Measurements from ENCODE around the gene KLHDC7B. TPM values are rescaled to one million over a fixed set of nuclear protein-coding genes. Genes with fewer than 3 reads are reported as not detected.
A peak's percentile ranks its signal among the peaks of the same experiment; 100 is the strongest.

Gene KLHDC7B
- total and polyA plus RNA-seq, 2 of the 13 experiments (the other 11 are each of a cell fraction or from before 2014, with no cell fraction given) = 0.11 TPM; not detected in 1

DNA sequence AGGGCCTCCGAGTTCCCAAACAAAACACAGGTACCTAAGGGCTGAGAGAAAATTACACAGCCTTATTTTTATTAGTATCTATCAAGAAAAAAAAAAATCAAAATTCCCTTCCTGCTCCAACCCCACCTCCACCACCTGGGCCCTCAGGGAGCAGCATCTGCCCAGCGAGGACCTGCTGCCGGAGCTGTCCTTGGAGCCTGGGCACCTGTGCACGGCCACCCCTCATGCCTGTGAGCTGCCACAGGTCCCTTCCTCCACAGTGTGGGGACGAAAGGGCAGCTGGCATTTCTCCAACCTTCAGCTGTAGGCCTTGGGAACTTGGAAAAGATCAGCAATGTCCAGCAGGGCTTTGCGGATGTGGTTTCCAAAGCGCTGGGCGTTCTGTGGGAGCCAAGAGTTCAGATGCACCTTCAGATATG lies 23.4 kb downstream of the KLHDC7B start (continued):
- TF ChIP-seq, protein P1, sequence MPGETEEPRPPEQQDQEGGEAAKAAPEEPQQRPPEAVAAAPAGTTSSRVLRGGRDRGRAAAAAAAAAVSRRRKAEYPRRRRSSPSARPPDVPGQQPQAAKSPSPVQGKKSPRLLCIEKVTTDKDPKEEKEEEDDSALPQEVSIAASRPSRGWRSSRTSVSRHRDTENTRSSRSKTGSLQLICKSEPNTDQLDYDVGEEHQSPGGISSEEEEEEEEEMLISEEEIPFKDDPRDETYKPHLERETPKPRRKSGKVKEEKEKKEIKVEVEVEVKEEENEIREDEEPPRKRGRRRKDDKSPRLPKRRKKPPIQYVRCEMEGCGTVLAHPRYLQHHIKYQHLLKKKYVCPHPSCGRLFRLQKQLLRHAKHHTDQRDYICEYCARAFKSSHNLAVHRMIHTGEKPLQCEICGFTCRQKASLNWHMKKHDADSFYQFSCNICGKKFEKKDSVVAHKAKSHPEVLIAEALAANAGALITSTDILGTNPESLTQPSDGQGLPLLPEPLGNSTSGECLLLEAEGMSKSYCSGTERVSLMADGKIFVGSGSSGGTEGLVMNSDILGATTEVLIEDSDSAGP (CRISPR knock-in tag; IDR thresholded peaks at IDR 0.05; ENCODE audit: borderline replicate concordance) = peak; percentile 25; the same call in 1 of the 2 replicates
- TF ChIP-seq, protein P2, sequence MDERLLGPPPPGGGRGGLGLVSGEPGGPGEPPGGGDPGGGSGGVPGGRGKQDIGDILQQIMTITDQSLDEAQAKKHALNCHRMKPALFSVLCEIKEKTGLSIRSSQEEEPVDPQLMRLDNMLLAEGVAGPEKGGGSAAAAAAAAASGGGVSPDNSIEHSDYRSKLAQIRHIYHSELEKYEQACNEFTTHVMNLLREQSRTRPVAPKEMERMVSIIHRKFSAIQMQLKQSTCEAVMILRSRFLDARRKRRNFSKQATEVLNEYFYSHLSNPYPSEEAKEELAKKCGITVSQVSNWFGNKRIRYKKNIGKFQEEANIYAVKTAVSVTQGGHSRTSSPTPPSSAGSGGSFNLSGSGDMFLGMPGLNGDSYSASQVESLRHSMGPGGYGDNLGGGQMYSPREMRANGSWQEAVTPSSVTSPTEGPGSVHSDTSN (CRISPR knock-in tag; IDR thresholded peaks at IDR 0.05) = no peak
- TF ChIP-seq ZNF598 (CRISPR knock-in tag; IDR thresholded peaks at IDR 0.05; ENCODE audit: borderline replicate concordance) = no peak
- TF ChIP-seq ZNF720 (CRISPR knock-in tag; IDR thresholded peaks at IDR 0.05) = no peak
- peak; percentile 22; the same call in 1 of the 2 replicates for TF ChIP-seq RARA (CRISPR knock-in tag; IDR thresholded peaks at IDR 0.05)
- no peak for TF ChIP-seq RFX1 (IDR thresholded peaks at IDR 0.05)
- TF ChIP-seq TBX2 (CRISPR knock-in tag; IDR thresholded peaks at IDR 0.05; ENCODE audit: borderline replicate concordance) = no peak; the same call in 1 of the 2 replicates
- TF ChIP-seq ZNF749 (CRISPR knock-in tag; IDR thresholded peaks at IDR 0.05; ENCODE audit: borderline replicate concordance) = no peak
- TF ChIP-seq, protein P3, sequence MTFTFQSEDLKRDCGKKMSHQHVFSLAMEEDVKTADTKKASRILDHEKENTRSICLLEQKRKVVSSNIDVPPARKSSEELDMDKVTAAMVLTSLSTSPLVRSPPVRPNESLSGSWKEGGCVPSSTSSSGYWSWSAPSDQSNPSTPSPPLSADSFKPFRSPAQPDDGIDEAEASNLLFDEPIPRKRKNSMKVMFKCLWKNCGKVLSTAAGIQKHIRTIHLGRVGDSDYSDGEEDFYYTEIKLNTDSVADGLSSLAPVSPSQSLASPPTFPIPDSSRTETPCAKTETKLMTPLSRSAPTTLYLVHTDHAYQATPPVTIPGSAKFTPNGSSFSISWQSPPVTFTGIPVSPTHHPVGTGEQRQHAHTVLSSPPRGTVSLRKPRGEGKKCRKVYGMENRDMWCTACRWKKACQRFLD (CRISPR knock-in tag; IDR thresholded peaks at IDR 0.05; ENCODE audit: borderline replicate concordance) = no peak
- peak; percentile 54; the same call in 1 of the 2 replicates for TF ChIP-seq ZBTB20 (CRISPR knock-in tag; IDR thresholded peaks at IDR 0.05; ENCODE audit: borderline replicate concordance, low read depth)
- no peak for TF ChIP-seq GRHL1 (CRISPR knock-in tag; conservative IDR thresholded peaks at IDR 0.05)
- no peak for TF ChIP-seq NR1H2 (CRISPR knock-in tag; IDR thresholded peaks at IDR 0.05; ENCODE audit: borderline replicate concordance, low read depth)
- TF ChIP-seq ZFP37 (CRISPR knock-in tag; IDR thresholded peaks at IDR 0.05; ENCODE audit: borderline replicate concordance) = no peak
- peak; percentile 69 for TF ChIP-seq PAXIP1 (CRISPR knock-in tag; conservative IDR thresholded peaks at IDR 0.05)
- 0 out of 2 replicates have a peak, but pooled peaks have one; percentile 46 for TF ChIP-seq SALL1 (CRISPR knock-in tag; IDR thresholded peaks at IDR 0.05)
- TF ChIP-seq HOMEZ (CRISPR knock-in tag; IDR thresholded peaks at IDR 0.05; ENCODE audit: low read depth) = 0 out of 2 replicates have a peak, but pooled peaks have one; percentile 20
- TF ChIP-seq ZNF678 (CRISPR knock-in tag; IDR thresholded peaks at IDR 0.05) = no peak
